Measurements from ENCODE around the gene EME1. TPM values are rescaled to one million over a fixed set of nuclear protein-coding genes. Genes with fewer than 3 reads are reported as not detected.
"Not testable (repeated sequence)": the region's sequence is repeated elsewhere in the genome, so short reads cannot be mapped to it uniquely, and the experiment has no call there.

EME1 gene
- total and polyA plus RNA-seq, 2 of the 13 experiments (the other 11 are each of a cell fraction or from before 2014, with no cell fraction given): 20.7 to 24.6 TPM

DNA sequence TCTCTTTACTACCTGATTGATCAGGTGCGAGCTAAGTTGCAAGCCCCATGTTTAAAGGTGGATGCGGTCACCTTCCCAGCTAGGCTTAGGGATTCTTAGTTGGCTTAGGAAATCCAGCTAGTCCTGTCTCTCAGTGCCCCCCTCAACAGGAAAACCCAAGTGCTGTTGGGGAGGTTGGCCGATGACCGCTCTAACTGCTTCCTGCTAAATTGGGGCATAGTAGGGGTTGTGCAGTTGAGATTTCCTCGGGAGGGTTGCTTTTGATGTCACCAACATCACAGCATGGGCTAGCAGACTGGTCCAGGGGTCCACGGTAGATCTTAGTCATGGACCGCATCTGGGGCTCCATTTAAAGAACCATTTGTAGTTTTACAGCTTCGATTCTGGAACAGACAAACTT, 26.6 kb downstream of the EME1 start:
- H2AFZ ChIP-seq (ENCODE audit: low read length); CTCF ChIA-PET (ENCODE audit: low intra/inter-chr PET ratio, low total read pairs); H3K4me3 ChIP-seq (replicated peaks in 1 of 3; ENCODE audit: insufficient read depth in 1 of 3, low read depth in 2 of 3, low read length in 3 of 3); H3K36me3 ChIP-seq (replicated peaks in 1 of 2; ENCODE audit: control insufficient read depth in 1 of 2, insufficient read depth in 2 of 2, low read length in 2 of 2); H3K27ac ChIP-seq (ENCODE audit: extremely low read length, insufficient read depth, low read length); H3K27me3 ChIP-seq (ENCODE audit: control insufficient read depth in 1 of 2, insufficient read depth in 2 of 2, low read length in 2 of 2); ATAC-seq; BruUV-seq (replicated peaks); DNase-seq (ENCODE audit: low spot score); H3K9me3 ChIP-seq (ENCODE audit: low read length); H3K4me2 ChIP-seq (ENCODE audit: low read depth, low read length); intact Hi-C loops (cut with micrococcal nuclease; ENCODE audit: unreplicated experiment); H3K9ac ChIP-seq (ENCODE audit: insufficient read depth, low read depth, low read length); FAIRE-seq: not testable (repeated sequence)
- in situ Hi-C loops (cut with HindIII; ENCODE audit: extremely low pct_ligation_motif_present, low pct_unique_long_range_greater_than_20kb): loop anchor here (5.0 kb wide), 1 partner anchor 78 kb away; the partner anchor contains the start of gene RSAD1
- Histone ChIP-seq H4K20me1 (ENCODE audit: insufficient read depth, low read length) (peaks cover 15% of the 10 kb centered on the region; the same call in 1 of the 2 replicates), H3K79me2 (ENCODE audit: insufficient read depth, low read length) (peaks cover 27% of the 10 kb centered on the region), H3K4me1 (ENCODE audit: insufficient read depth, low read length) (peaks cover 19% of the 10 kb centered on the region)
- POLR2A ChIA-PET: interaction anchor here (5.4 kb wide), 1 partner anchor 28 kb away, joined by 99 read pairs; the partner anchor contains the start of gene ACSF2
- 75% methylated on average over 8 of the region's 8 CpGs for WGBS (ENCODE audit: low lambda C conversion rate)

DNA sequence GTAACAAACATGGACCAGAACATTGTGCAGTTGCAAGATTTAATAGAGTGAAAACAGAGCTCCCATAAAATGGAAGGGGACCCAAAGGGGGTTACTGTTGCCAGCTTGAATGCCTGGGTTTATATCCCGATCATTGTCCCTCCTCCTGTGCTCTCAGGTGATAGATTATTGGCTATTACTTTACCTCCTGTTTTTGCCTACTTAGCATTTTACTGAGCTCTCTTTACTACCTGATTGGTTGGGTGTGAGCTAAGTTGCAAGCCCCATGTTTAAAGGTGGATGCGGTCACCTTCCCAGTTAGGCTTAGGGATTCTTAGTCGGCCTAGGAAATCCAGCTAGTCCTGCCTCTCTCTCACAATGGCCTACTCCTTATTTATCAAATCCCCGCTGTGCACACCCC, 32.3 kb downstream of the EME1 start:
- H4K20me1 ChIP-seq (ENCODE audit: insufficient read depth, low read length); H3K27ac ChIP-seq (ENCODE audit: extremely low read length, insufficient read depth, low read length); BruUV-seq (replicated peaks); H2AFZ ChIP-seq (ENCODE audit: low read length); H3K36me3 ChIP-seq (replicated peaks in 1 of 2; ENCODE audit: control insufficient read depth in 1 of 2, insufficient read depth in 2 of 2, low read length in 2 of 2); H3K4me3 ChIP-seq (replicated peaks in 1 of 3; ENCODE audit: insufficient read depth in 1 of 3, low read depth in 2 of 3, low read length in 3 of 3); H3K27me3 ChIP-seq (ENCODE audit: control insufficient read depth in 1 of 2, insufficient read depth in 2 of 2, low read length in 2 of 2); ATAC-seq; H3K9me3 ChIP-seq (ENCODE audit: low read length); DNase-seq (ENCODE audit: low spot score); H3K9ac ChIP-seq (ENCODE audit: insufficient read depth, low read depth, low read length); in situ Hi-C loops (cut with HindIII; ENCODE audit: extremely low pct_ligation_motif_present, low pct_unique_long_range_greater_than_20kb); FAIRE-seq; H3K79me2 ChIP-seq (ENCODE audit: insufficient read depth, low read length); intact Hi-C loops (cut with micrococcal nuclease; ENCODE audit: unreplicated experiment); H3K4me2 ChIP-seq (ENCODE audit: low read depth, low read length); CTCF ChIA-PET (ENCODE audit: low intra/inter-chr PET ratio, low total read pairs); H3K4me1 ChIP-seq (ENCODE audit: insufficient read depth, low read length): not testable (repeated sequence)
- TF ChIP-seq MAFK (conservative IDR thresholded peaks at IDR 0.05 in 1 of 2, IDR thresholded peaks at IDR 0.05 in 1 of 2; ENCODE audit: low read length in 2 of 2): peak; percentile 86 to 87
- peak; percentile 85 for TF ChIP-seq MAFF (IDR thresholded peaks at IDR 0.05; ENCODE audit: low read depth, low read length)
- POLR2A ChIA-PET: interaction anchor here (0.9 to 2.0 kb wide), 3 partner anchors 8 to 21 kb away, joined by 3 to 7 read pairs (median 3); partner anchors contain the start of gene LRRC59
- WGBS (ENCODE audit: low lambda C conversion rate): 46% methylated on average over 4 of the region's 4 CpGs
